ENCODE results near the gene MS4A12.
"Not testable (repeated sequence)": the region's sequence is repeated elsewhere in the genome, so short reads cannot be mapped to it uniquely, and the experiment has no call there.

The MS4A12 gene

GRCh38 chr11:60513496-60514460 lies 21.2 kb downstream of the MS4A12 start:
- DNase-seq, result no peak

- no peak for DNase-seq
These were observed 22.7 kb downstream of the MS4A12 start, which contains the start of gene MS4A13 for GRCh38 chr11:60515144-60515855. Gene MS4A13 (plus strand): TSS chr11:60515392. CDS start chr11:60518084, 2,692 bp downstream.

- DNase-seq, result no peak
These were observed 35.9 kb downstream of the MS4A12 start for GRCh38 chr11:60528465-60528864.

GRCh38 chr11:60528934-60529333 lies 36.4 kb downstream of the MS4A12 start:
- DNase-seq, result no peak

GRCh38 chr11:60530454-60531100 lies 38.0 kb downstream of the MS4A12 start:
- DNase-seq, result no peak

- not testable (repeated sequence) for DNase-seq
These were observed 39.8 kb downstream of the MS4A12 start for GRCh38 chr11:60532383-60532782.

GRCh38 chr11:60538627-60539026 lies 46.0 kb downstream of the MS4A12 start:
- DNase-seq, result not testable (repeated sequence)

GRCh38 chr11:60544077-60544476 lies 51.5 kb downstream of the MS4A12 start:
- DNase-seq, result no peak
